CD4-positive, CD25-positive, alpha-beta regulatory T cell (primary cell): ENCODE measurements around the gene LRRC40. TPM values are rescaled to one million over a fixed set of nuclear protein-coding genes. Genes with fewer than 3 reads are reported as not detected.
"Not testable (repeated sequence)": the region's sequence is repeated elsewhere in the genome, so short reads cannot be mapped to it uniquely, and the experiment has no call there.

Experiments used
- ATAC-seq, 2 donors: fragments of 150-1000 bp; cut with Tn5 transposase; one replicate each; pipeline ENCODE4 v1.10.0; 2021; ENCODE audit warnings: low read depth in 2 of 2, moderate number of reproducible peaks in 2 of 2, moderate library complexity in 1 of 2
- DNase-seq, 3 donors: peaks; one replicate each; pipeline versions ENCODE4 v3.0.0 to v3.0.0-alpha.2; 2012 to 2022; ENCODE audit warnings: mixed read lengths in 1 of 3
- H3K27ac ChIP-seq: one replicate; pipeline ENCODE4 v1.7.0; 2013; ENCODE audit warnings: mild to moderate bottlenecking, low read length; ENCODE audit not compliant: insufficient read depth, poor library complexity, severe bottlenecking
- H3K27me3 ChIP-seq: one replicate; pipeline ENCODE4 v1.7.0; 2013; ENCODE audit warnings: low read length; ENCODE audit not compliant: control insufficient read depth, insufficient read depth
- H3K36me3 ChIP-seq: one replicate; pipeline ENCODE4 v1.7.0; 2013; ENCODE audit warnings: mild to moderate bottlenecking, low read length, moderate library complexity; ENCODE audit not compliant: control insufficient read depth, insufficient read depth
- H3K4me1 ChIP-seq: 2 replicates; pipeline ENCODE4 v1.7.0; 2013; ENCODE audit warnings: mild to moderate bottlenecking, low read length; ENCODE audit not compliant: insufficient read depth, control insufficient read depth, poor library complexity, severe bottlenecking
- H3K4me3 ChIP-seq: one replicate; pipeline ENCODE4 v1.7.0; 2013; ENCODE audit warnings: low read depth, mild to moderate bottlenecking, low read length, moderate library complexity
- H3K9me3 ChIP-seq, 2 experiments: 1 replicate in 1 of 2; 2 replicates in 1 of 2; pipeline ENCODE4 v1.7.0; 2013; ENCODE audit warnings: low read length in 2 of 2, mild to moderate bottlenecking in 1 of 2, moderate library complexity in 1 of 2; ENCODE audit not compliant: control insufficient read depth in 2 of 2
- H3K27ac Mint-ChIP-seq, 3 donors: one replicate each; pipeline ENCODE4 v1.8.0; 2020 to 2022; ENCODE audit warnings: mild to moderate bottlenecking in 3 of 3, mixed read lengths in 3 of 3, moderate library complexity in 2 of 3
- H3K27me3 Mint-ChIP-seq: one replicate; pipeline ENCODE4 v1.8.0; 2022; ENCODE audit warnings: mild to moderate bottlenecking, mixed read lengths
- H3K36me3 Mint-ChIP-seq: one replicate; pipeline ENCODE4 v1.8.0; 2020; ENCODE audit warnings: mixed read lengths
- H3K4me1 Mint-ChIP-seq, 4 donors: one replicate each; pipeline ENCODE4 v1.8.0; 2020 to 2022; ENCODE audit warnings: mixed read lengths in 4 of 4, mild to moderate bottlenecking in 1 of 4
- H3K4me3 Mint-ChIP-seq, 4 donors: one replicate each; pipeline ENCODE4 v1.8.0; 2020 to 2022; ENCODE audit warnings: mild to moderate bottlenecking in 4 of 4, mixed read lengths in 4 of 4, moderate library complexity in 3 of 4
- H3K9me3 Mint-ChIP-seq, 7 donors: one replicate each; pipeline ENCODE4 v1.8.0; 2020 to 2022; ENCODE audit warnings: mixed read lengths in 7 of 7, mild to moderate bottlenecking in 3 of 7, moderate library complexity in 2 of 7
- polyA plus RNA-seq, 4 donors: library from polyadenylated mRNA; unstranded; fragments of 300-500 nt; fragmentation: Illumina TruSeq; gene quantifications; one replicate each; pipeline ENCODE4 v1.2.3, GENCODE V29; 2021
- total RNA-seq: library from RNA; stranded (reverse); gene quantifications from one replicate; pipeline ENCODE4 v1.2.3, GENCODE V29; 2022

The LRRC40 gene
- total and polyA plus RNA-seq, 5 donors from 2014 or later = 6.9 to 15.7 (median 8.6) TPM

GRCh38 chr1:70210820-70211219 is 5.4 kb upstream of the LRRC40 start:
- DNase-seq (no peak), ATAC-seq (no peak)
- H3K4me3 ChIP-seq = no peak overlapping the region
- Mint-ChIP-seq H3K4me1 (peaks cover 13 to 67% (median 47%) of the 10 kb centered on the region in 4 donors), H3K4me3 (peak overlapping the region in 2 of 4 donors; percentile 15), H3K27me3 (no peaks in the 10 kb centered on the region), H3K9me3 (no peaks in the 10 kb centered on the region), H3K36me3 (peaks cover 24% of the 10 kb centered on the region), H3K27ac (no peak overlapping the region)
- H3K4me1 ChIP-seq = peaks cover 48% of the 10 kb centered on the region
- no peaks in the 10 kb centered on the region for H3K9me3 ChIP-seq
- peaks cover 22% of the 10 kb centered on the region for H3K36me3 ChIP-seq
- H3K27ac ChIP-seq = peak overlapping the region; percentile 23
- no peaks in the 10 kb centered on the region for H3K27me3 ChIP-seq

DNA sequence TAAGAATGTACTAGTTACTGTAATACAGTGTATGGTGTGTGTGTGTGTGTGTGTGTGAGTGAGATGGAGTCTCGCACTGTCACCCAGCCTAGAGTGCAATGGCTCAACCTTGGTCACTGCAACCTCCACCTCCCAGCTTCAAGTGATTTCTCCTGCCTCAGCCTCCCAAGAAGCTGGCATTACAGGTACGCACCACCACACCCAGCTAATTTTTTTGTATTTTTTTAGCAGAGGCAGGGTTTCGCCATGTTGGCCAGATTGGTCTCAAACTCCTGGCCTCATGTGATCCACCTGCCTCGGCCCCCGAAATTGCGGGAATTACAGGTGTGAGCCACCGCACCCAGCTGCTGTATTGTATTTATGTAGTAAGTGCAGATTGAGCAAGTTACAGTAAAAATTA is 2.9 kb upstream of the LRRC40 start:
- Histone ChIP-seq H3K27me3 (no peaks in the 10 kb centered on the region), H3K4me3 (no peak overlapping the region), H3K4me1 (peaks cover 61% of the 10 kb centered on the region), H3K27ac (no peak overlapping the region), H3K36me3 (peaks cover 14% of the 10 kb centered on the region), H3K9me3 (no peaks in the 10 kb centered on the region)
- ATAC-seq = no peak
- Mint-ChIP-seq H3K27ac (peak overlapping the region in 1 of 3 donors; percentile 11), H3K36me3 (peaks cover 18% of the 10 kb centered on the region), H3K27me3 (no peaks in the 10 kb centered on the region), H3K4me3 (peak overlapping the region; percentile 29 to 81 (median 66)), H3K9me3 (no peaks in the 10 kb centered on the region), H3K4me1 (peaks cover 33 to 89% (median 65%) of the 10 kb centered on the region in 4 donors)
- DNase-seq = no peak

DNA sequence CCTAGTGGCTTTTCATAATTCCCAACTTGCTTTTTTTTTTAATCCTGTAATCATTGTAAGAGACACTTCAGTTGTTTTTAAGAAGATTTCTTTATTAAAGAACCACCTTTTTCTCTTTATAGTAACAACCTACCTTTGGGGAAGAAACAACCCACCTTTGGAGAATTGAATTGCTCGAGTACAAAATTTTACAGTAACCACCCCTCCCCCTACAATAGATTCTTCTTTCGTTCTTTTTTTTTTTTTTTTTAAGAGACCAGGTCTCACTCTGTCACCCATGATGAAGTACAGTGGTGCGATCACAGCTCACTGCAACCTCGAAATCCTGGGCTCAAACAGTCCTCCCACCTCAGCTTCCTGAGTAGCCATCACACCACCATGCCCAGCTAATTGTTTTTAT is 2.1 kb upstream of the LRRC40 start:
- ATAC-seq (no peak), DNase-seq (no peak)
- H3K4me1 Mint-ChIP-seq = peaks cover 35 to 93% (median 66%) of the 10 kb centered on the region in 4 donors
- peak overlapping the region; percentile 81 to 99 (median 98) for H3K4me3 Mint-ChIP-seq
- H3K27ac Mint-ChIP-seq = peak overlapping the region; percentile 54 to 100 (median 60)
- H3K27me3 ChIP-seq = no peaks in the 10 kb centered on the region
- no peaks in the 10 kb centered on the region for H3K9me3 Mint-ChIP-seq
- H3K36me3 ChIP-seq = peaks cover 10% of the 10 kb centered on the region
- H3K4me3 ChIP-seq = peak overlapping the region; percentile 41
- H3K27ac ChIP-seq = peak overlapping the region; percentile 5
- no peaks in the 10 kb centered on the region for H3K9me3 ChIP-seq
- H3K4me1 ChIP-seq = peaks cover 64% of the 10 kb centered on the region
- H3K27me3 Mint-ChIP-seq = no peaks in the 10 kb centered on the region
- peaks cover 15% of the 10 kb centered on the region for H3K36me3 Mint-ChIP-seq

- Mint-ChIP-seq H3K4me3 (peak overlapping the region; percentile 97 to 99 (median 98)), H3K36me3 (peaks cover 15% of the 10 kb centered on the region), H3K4me1 (peaks cover 40 to 95% (median 69%) of the 10 kb centered on the region in 4 donors), H3K27ac (peak overlapping the region in 2 of 3 donors; percentile 99 to 100)
- H3K4me3 ChIP-seq = peak overlapping the region; percentile 99
- H3K4me1 ChIP-seq = peaks cover 60% of the 10 kb centered on the region
- H3K9me3 ChIP-seq, H3K27me3 Mint-ChIP-seq, H3K36me3 ChIP-seq, H3K9me3 Mint-ChIP-seq, ATAC-seq, H3K27me3 ChIP-seq, DNase-seq: not testable (repeated sequence)
- H3K27ac ChIP-seq = peak overlapping the region; percentile 93
These were observed 1.5 kb upstream of the LRRC40 start for GRCh38 chr1:70206833-70207232.

- peaks cover 6% of the 10 kb centered on the region for H3K36me3 ChIP-seq
- H3K9me3 Mint-ChIP-seq = no peaks in the 10 kb centered on the region
These were observed 327 bp downstream of the LRRC40 start for GRCh38 chr1:70205071-70205433.

DNA sequence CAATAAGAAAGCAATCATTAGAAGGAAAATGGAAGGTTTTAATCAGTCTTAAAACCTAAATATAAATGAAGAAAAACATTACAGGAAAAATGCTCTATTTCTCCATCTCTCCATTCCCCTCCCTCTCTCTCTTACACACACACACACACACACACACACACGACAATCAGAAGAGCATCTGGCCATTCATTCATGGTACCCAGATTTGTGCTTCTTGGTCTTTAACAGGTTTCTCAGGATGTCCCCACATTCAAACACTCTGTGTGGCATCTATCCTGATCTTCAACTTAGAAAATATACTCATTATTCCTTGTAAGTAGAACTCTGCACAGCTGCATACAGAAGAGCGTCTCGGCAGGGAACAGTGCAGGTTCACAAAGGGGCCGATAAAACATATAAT is 779 bp downstream of the LRRC40 start:
- peak overlapping the region; percentile 97 to 99 (median 98) for H3K4me3 Mint-ChIP-seq
- Histone ChIP-seq H3K27me3 (no peaks in the 10 kb centered on the region), H3K36me3 (peaks cover 6% of the 10 kb centered on the region), H3K4me3 (peak overlapping the region; percentile 99), H3K27ac (peak overlapping the region; percentile 93), H3K9me3 (no peaks in the 10 kb centered on the region), H3K4me1 (peaks cover 51% of the 10 kb centered on the region)
- H3K36me3 Mint-ChIP-seq = peaks cover 9% of the 10 kb centered on the region
- H3K9me3 Mint-ChIP-seq = no peaks in the 10 kb centered on the region
- no peaks in the 10 kb centered on the region for H3K27me3 Mint-ChIP-seq
- H3K27ac Mint-ChIP-seq = peak overlapping the region; percentile 72 to 100 (median 99)
- ATAC-seq (no peak), DNase-seq (peak in 1 of 3 donors; percentile 26)
- H3K4me1 Mint-ChIP-seq = peaks cover 44 to 81% (median 62%) of the 10 kb centered on the region in 4 donors

More at GRCh38 chr1:70205071-70205433, 327 bp downstream of the LRRC40 start:
- Histone ChIP-seq H3K27me3 (no peaks in the 10 kb centered on the region), H3K4me1 (peaks cover 51% of the 10 kb centered on the region), H3K4me3 (peak overlapping the region; percentile 99), H3K9me3 (no peaks in the 10 kb centered on the region), H3K27ac (peak overlapping the region; percentile 93)
- Mint-ChIP-seq H3K4me3 (peak overlapping the region; percentile 97 to 99 (median 98)), H3K27me3 (no peaks in the 10 kb centered on the region), H3K36me3 (peaks cover 12% of the 10 kb centered on the region), H3K4me1 (peaks cover 45 to 85% (median 66%) of the 10 kb centered on the region in 4 donors), H3K27ac (peak overlapping the region; percentile 99 to 100 (median 99))
- ATAC-seq (no peak), DNase-seq (no peak)

GRCh38 chr1:70204139-70204538 is 1.2 kb downstream of the LRRC40 start:
- no peaks in the 10 kb centered on the region for H3K27me3 ChIP-seq
- H3K4me3 ChIP-seq = peak overlapping the region; percentile 99
- H3K27me3 Mint-ChIP-seq = no peaks in the 10 kb centered on the region
- ATAC-seq = no peak
- peak overlapping the region in 2 of 3 donors; percentile 99 to 100 for H3K27ac Mint-ChIP-seq
- H3K9me3 Mint-ChIP-seq = no peaks in the 10 kb centered on the region
- H3K9me3 ChIP-seq = no peaks in the 10 kb centered on the region
- peaks cover 6% of the 10 kb centered on the region for H3K36me3 ChIP-seq
- peaks cover 51% of the 10 kb centered on the region for H3K4me1 ChIP-seq
- peaks cover 44 to 80% (median 64%) of the 10 kb centered on the region in 4 donors for H3K4me1 Mint-ChIP-seq
- H3K27ac ChIP-seq = no peak overlapping the region
- peak overlapping the region; percentile 97 to 99 (median 98) for H3K4me3 Mint-ChIP-seq
- H3K36me3 Mint-ChIP-seq = peaks cover 6% of the 10 kb centered on the region
- DNase-seq = no peak

DNA sequence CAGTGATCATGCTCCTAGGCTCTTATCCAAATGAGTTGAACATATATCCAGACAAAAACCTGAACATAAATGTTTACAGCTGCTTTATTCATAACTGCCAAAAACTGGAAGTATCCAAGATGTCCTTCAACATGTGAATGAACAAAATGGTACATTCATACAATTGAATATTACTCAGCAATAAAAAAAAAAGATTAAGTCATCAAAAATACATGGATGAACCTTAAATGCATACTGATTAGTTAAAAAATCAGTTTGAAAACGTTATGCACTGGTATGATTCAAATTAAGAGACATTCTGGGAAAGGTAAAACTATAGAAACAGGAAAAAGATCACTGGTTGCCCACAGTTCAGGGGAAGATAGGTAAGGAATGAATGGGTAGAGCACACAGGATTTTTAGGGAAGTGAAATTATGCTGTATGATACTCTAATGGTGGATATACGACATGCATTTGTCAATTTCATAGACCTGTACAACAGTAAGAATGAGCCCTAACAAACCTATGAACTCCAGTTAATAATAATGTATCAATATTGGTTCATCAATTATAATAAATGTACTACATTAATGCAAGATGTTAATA is 3.1 kb downstream of the LRRC40 start:
- H3K4me3 Mint-ChIP-seq = peak overlapping the region in 2 of 4 donors; percentile 72 to 98
- Histone ChIP-seq H3K4me1 (peaks cover 36% of the 10 kb centered on the region), H3K27ac (no peak overlapping the region), H3K36me3 (no peaks in the 10 kb centered on the region), H3K4me3 (no peak overlapping the region), H3K27me3 (no peaks in the 10 kb centered on the region), H3K9me3 (no peaks in the 10 kb centered on the region)
- H3K36me3 Mint-ChIP-seq = peaks cover 4% of the 10 kb centered on the region
- peaks cover 43 to 69% (median 60%) of the 10 kb centered on the region in 4 donors for H3K4me1 Mint-ChIP-seq
- no peak overlapping the region for H3K27ac Mint-ChIP-seq
- no peaks in the 10 kb centered on the region for H3K27me3 Mint-ChIP-seq
- H3K9me3 Mint-ChIP-seq = no peaks in the 10 kb centered on the region
- ATAC-seq = no peak
- no peak for DNase-seq
